HEK293T (cell line): Measurements from ENCODE around the gene TEKT3.

Experiments
- CTCF ChIA-PET: fragments of 350-600 bp; formaldehyde crosslinking; extraction: SDS; loops from one replicate; lab custom pipeline; 2021; ENCODE audit warnings: antibody characterized with exemption, inconsistent platforms; lab: Yijun Ruan, JAX
- POLR2A ChIA-PET: fragments of 350-600 bp; formaldehyde crosslinking; extraction: SDS; loops from one replicate; lab custom pipeline; 2020; ENCODE audit warnings: antibody characterized with exemption, inconsistent platforms; lab: Yijun Ruan, JAX
- DNase-seq: peaks from one replicate; pipeline ENCODE4 v3.0.0; 2012; ENCODE audit warnings: mixed read lengths; ENCODE audit errors: extremely low spot score
- ARNT ChIP-seq: fragments of 450-650 bp; IDR thresholded peaks from 2 replicates; pipeline ENCODE4 v1.6.1; 2017; ENCODE audit warnings: mild to moderate bottlenecking
- BHLHE40 ChIP-seq: fragments of 450-650 bp; IDR thresholded peaks from 2 replicates; pipeline ENCODE4 v1.6.1; 2016; ENCODE audit warnings: mild to moderate bottlenecking, moderate library complexity, borderline replicate concordance
- CTBP1 ChIP-seq: fragments of 450-650 bp; IDR thresholded peaks from 2 replicates; pipeline ENCODE4 v1.6.1; 2016; ENCODE audit warnings: borderline replicate concordance
- ELF4 ChIP-seq: fragments of 450-650 bp; IDR thresholded peaks from 2 replicates; pipeline ENCODE4 v1.6.1; 2017; ENCODE audit warnings: antibody characterized with exemption
- FOXA1 ChIP-seq: fragments of 450-650 bp; IDR thresholded peaks from 2 replicates; pipeline ENCODE4 v1.6.1; 2016; ENCODE audit warnings: mild to moderate bottlenecking
- FOXK2 ChIP-seq: fragments of 450-650 bp; IDR thresholded peaks from 2 replicates; pipeline ENCODE4 v1.6.1; 2016; ENCODE audit warnings: mild to moderate bottlenecking
- FOXM1 ChIP-seq: fragments of 450-650 bp; IDR thresholded peaks from 2 replicates; pipeline ENCODE4 v1.6.1; 2017; ENCODE audit warnings: mild to moderate bottlenecking, borderline replicate concordance
- HDGF ChIP-seq: fragments of 450-650 bp; IDR thresholded peaks from 2 replicates; pipeline ENCODE4 v1.6.1; 2017; ENCODE audit warnings: antibody characterized with exemption, borderline replicate concordance
- L3MBTL2 ChIP-seq: fragments of 450-650 bp; conservative IDR thresholded peaks from 2 replicates; pipeline ENCODE4 v1.6.1; 2016; ENCODE audit warnings: mild to moderate bottlenecking
- LEF1 ChIP-seq: fragments of 450-650 bp; IDR thresholded peaks from 2 replicates; pipeline ENCODE4 v1.6.1; 2017; ENCODE audit warnings: mild to moderate bottlenecking, borderline replicate concordance
- NFRKB ChIP-seq: fragments of 450-650 bp; IDR thresholded peaks from 2 replicates; pipeline ENCODE4 v1.6.1; 2016; ENCODE audit warnings: mild to moderate bottlenecking, moderate library complexity
- SP1 ChIP-seq: fragments of 450-650 bp; IDR thresholded peaks from 2 replicates; pipeline ENCODE4 v1.6.1; 2017
- SUZ12 ChIP-seq: fragments of 450-650 bp; IDR thresholded peaks from 2 replicates; pipeline ENCODE4 v1.6.1; 2016; ENCODE audit warnings: mild to moderate bottlenecking
- TARDBP ChIP-seq: fragments of 450-650 bp; IDR thresholded peaks from 2 replicates; pipeline ENCODE4 v1.6.1; 2016
- ZNF384 ChIP-seq: fragments of 450-650 bp; IDR thresholded peaks from 2 replicates; pipeline ENCODE4 v1.6.1; 2016
- TF ChIP-seq, protein P1 (sequence below): fragments of 450-650 bp; IDR thresholded peaks from 2 replicates; pipeline ENCODE4 v1.6.1; 2016

The TEKT3 gene

DNA sequence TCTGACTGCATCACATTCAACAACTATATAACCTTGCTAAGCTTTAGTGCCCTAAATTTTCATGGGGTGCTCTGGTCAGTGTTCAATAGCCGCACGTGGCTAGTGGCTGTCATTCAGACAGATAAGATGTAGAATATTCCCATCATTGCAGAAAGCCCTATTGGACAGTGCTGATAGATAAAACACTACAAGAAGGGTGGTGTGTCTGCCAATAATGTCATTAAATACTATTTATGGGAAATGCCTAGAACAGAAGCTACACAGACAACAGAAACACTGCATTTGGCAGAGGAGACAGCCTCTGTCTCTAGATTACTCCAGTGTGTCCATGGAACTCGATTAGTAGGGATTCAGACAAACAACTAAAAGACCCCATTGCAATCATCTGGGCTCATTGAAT, 47.8 kb downstream of the TEKT3 start:
- ChIA-PET CTCF (no interaction called here), POLR2A (no interaction called here)
- TF ChIP-seq ZNF384 (no peak), NFRKB (no peak)
- no peak for DNase-seq

DNA sequence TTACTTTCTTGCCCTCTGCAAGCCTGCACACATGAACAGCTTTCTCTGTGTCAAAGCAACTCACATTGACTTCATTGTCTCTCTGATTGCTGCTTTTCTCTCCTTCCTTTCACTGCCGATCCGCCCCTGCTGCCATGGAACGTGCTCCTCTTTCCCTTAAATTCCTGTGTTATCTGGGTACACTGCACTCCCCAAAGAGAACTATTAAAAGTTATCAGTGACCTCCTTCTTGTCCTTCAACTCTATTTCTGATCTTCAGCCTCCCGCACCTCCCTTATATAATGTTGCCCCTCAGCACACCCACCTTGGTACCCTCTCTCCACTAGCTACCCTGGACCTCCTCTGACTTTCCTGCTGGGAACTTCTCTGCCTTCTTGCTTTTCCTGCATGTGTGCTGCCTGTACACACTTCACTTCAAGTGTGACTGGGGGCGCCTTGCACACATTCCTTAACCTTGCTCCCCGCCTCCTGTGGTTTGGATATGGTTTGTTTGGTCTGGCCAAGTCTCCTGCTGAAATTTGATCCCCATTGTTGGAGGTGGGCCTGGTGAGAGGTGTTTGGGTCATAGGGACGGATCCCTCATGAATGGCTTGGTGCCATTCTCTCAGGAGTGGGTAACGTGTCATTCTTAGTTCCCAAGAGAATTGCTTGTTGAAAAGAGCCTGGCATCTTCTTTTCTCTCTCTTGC, 49.6 kb downstream of the TEKT3 start:
- ChIA-PET CTCF (no interaction called here), POLR2A (no interaction called here)
- TF ChIP-seq FOXK2 (no peak), HDGF (no peak), FOXM1 (no peak), CTBP1 (no peak), NFRKB (no peak), ARNT (no peak), FOXA1 (no peak), SP1 (no peak), SUZ12 (no peak), L3MBTL2 (no peak), BHLHE40 (no peak), ELF4 (no peak), LEF1 (no peak), ZNF384 (no peak), TARDBP (no peak)
- TF ChIP-seq, protein P1, sequence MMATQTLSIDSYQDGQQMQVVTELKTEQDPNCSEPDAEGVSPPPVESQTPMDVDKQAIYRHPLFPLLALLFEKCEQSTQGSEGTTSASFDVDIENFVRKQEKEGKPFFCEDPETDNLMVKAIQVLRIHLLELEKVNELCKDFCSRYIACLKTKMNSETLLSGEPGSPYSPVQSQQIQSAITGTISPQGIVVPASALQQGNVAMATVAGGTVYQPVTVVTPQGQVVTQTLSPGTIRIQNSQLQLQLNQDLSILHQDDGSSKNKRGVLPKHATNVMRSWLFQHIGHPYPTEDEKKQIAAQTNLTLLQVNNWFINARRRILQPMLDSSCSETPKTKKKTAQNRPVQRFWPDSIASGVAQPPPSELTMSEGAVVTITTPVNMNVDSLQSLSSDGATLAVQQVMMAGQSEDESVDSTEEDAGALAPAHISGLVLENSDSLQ: no peak
- no peak for DNase-seq

DNA sequence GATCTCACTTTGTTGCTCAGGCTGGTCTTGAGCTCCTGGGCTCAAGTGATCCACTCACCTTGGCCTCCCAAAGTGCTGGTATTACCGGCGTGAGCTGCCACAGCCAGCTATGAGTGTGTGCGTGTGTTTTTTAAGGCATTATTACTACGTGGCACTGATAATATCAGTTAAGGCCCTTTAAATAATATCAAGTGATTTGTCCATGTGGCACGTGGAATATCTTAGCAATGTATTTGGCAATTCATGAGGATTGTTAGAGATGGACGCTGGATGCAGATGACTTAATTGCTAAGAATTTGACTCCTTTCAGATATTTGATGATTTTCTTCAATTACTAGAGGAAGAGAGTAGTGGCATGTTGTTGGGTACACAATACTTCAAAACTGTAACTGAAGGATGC, 50.8 kb downstream of the TEKT3 start:
- DNase-seq: no peak
- ChIA-PET POLR2A (no interaction called here), CTCF (no interaction called here)
- no peak for TF ChIP-seq LEF1
- TF ChIP-seq NFRKB: no peak
- no peak for TF ChIP-seq ZNF384
- no peak for TF ChIP-seq ELF4
- no peak for TF ChIP-seq FOXK2
- TF ChIP-seq HDGF: no peak
- TF ChIP-seq FOXM1: no peak
- TF ChIP-seq CTBP1: no peak
- no peak for TF ChIP-seq FOXA1
- no peak for TF ChIP-seq ARNT
- TF ChIP-seq, protein P1: no peak
- TF ChIP-seq L3MBTL2: no peak

DNA sequence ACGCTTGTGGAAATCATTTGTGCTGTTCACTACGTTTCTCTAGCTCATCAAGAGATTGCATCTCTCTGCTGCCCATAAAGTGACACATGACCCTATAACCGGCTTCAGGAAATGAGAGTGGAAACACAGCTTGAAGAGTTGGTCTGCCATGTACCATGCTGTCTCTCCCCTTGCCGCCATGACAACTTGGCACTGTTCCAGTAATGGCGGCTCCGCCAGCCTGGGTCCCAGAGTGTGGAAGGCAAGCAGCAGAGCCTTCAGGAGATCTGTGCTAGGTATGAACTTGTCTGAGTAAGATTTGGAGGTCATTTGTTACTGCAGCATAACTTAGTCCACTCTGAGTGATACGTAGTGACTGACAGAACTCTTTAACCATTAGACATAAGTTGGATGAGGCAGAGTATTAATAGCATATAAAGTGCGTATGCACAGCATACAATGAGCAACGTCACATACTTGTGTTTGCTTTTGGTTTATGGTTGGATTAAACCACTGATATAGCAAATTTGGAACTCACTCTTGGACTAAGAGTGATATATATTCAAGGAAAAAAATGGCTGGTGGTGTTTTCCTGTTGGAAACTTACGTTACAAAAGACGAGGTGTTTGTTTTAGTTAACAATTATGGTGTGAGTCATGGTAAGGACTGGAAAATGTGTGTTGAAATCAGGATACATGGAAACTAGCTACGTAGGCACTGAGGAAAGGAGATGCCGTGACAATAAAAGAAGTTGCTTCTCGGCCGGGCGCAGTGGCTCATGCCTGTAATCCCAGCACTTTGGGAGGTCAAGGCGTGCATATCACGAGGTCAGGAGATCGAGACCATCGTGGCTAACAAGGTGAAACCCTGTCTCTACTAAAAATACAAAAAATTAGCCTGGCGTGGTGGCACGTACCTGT, 51.9 kb downstream of the TEKT3 start:
- ChIA-PET CTCF (no interaction called here), POLR2A (no interaction called here)
- no peak for TF ChIP-seq SP1
- no peak for DNase-seq

DNA sequence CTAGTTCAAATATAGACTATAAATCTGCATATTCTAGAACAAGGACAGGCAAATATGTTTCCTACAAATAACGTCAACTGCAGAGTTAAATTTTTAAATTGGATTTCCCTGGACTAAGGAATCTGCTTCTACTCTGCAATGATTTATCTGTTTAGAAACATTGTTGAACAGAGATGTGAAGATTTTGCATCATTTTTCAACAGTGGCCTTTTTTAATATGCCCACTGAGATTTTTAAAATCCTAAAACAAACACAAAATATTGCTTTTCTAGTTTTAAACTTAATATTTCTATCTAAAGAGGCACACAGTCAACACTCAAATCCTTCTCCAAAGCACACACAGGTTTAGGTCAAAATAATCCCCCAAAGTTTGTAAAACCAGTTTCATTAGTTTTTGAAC, 52.5 kb downstream of the TEKT3 start:
- POLR2A ChIA-PET: no interaction called here
- CTCF ChIA-PET: no interaction called here
- no peak for DNase-seq
- no peak for TF ChIP-seq NFRKB
- no peak for TF ChIP-seq ELF4
- TF ChIP-seq FOXA1: no peak
- no peak for TF ChIP-seq SP1
- TF ChIP-seq, protein P1: no peak
- no peak for TF ChIP-seq L3MBTL2
- no peak for TF ChIP-seq FOXM1
- no peak for TF ChIP-seq FOXK2
- no peak for TF ChIP-seq HDGF
- no peak for TF ChIP-seq BHLHE40
- no peak for TF ChIP-seq CTBP1
- TF ChIP-seq ARNT: no peak
- no peak for TF ChIP-seq SUZ12
- TF ChIP-seq TARDBP: no peak
- TF ChIP-seq LEF1: no peak
- no peak for TF ChIP-seq ZNF384

DNA sequence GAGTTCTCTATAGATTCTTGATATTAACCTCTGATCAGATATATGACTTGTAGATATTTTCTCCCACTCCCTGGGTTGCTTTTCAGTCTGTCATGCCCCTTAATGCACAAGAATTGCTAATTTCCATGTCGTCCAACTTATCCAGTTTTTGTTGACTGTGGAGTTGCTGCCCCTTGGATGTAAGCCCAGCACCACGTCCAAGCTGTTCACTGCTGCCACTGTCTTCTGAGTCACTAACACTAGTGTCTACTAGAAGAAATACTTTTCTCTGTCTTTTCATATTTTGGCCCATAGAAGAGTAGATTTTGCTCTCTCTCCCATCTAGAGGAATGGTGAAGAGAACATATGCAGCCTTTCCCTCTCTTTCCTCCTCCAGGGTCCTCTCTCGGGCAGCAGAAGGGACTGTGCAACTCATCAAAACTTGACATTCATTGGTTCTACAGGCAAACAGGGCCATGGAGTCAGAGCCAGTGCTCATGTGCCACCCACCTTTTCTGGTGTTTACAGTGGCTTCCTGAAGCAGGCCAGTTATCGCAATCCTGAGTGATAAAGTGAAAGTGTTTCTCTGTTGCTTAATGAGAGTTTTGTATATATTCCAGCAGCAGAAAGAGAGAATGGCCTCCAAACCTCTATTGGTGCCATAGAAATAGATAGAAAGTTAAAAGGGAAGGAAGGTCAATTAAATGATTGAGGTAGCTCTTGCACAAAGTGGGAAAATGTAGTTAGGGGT, 53.7 kb downstream of the TEKT3 start:
- CTCF ChIA-PET: no interaction called here

More for the DNA sequence above, 53.7 kb downstream of the TEKT3 start:
- DNase-seq: no peak
- TF ChIP-seq ELF4: no peak
- TF ChIP-seq TARDBP: no peak
- TF ChIP-seq FOXK2: no peak
- TF ChIP-seq L3MBTL2: no peak
- no peak for TF ChIP-seq SUZ12
- TF ChIP-seq ARNT: no peak
- POLR2A ChIA-PET: no interaction called here
